ENCODE measurements around the gene PATJ. TPM values are rescaled to one million over a fixed set of nuclear protein-coding genes. Genes with fewer than 3 reads are reported as not detected.

PATJ gene
- polyA plus RNA-seq, 1 donor from 2014 or later = 7.8 TPM

DNA sequence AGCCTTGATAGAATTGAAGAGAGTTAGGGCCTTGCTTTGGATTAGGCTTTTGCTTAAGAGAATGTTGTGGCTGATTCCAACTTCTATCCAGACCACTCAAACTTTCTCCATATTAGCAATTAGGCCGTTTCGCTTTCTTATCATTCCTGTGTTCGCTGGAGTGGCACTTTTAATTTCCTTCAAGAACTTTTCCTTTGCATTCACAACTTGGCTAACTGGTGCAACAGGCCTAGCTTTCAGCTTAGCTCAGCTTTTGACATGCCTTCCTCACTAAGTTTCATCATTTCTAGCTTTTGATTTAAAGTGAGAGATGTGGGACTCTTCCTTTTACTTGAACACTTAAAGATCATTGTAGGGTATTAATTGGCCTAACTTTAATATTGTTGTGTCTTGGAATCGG, 268.7 kb downstream of the PATJ start:
- no peaks in the 10 kb centered on the region for H3K27me3 ChIP-seq (ENCODE audit: insufficient read depth, low read depth, low read length)
- H3F3A ChIP-seq (ENCODE audit: insufficient read depth, low read length, poor library complexity, severe bottlenecking) = no peaks in the 10 kb centered on the region
- H3K36me3 ChIP-seq (ENCODE audit: insufficient read depth, low read length) = no peaks in the 10 kb centered on the region
- H3K27ac ChIP-seq (ENCODE audit: low read length) = no peak overlapping the region
- no peak overlapping the region for H2AFZ ChIP-seq (ENCODE audit: low read depth, low read length)
- no peak overlapping the region for H3K4me3 ChIP-seq (ENCODE audit: low read length)
- H3K9ac ChIP-seq (ENCODE audit: low read length) = no peak overlapping the region
- H3K9me2 ChIP-seq (ENCODE audit: insufficient read depth, low read length) = no peaks in the 10 kb centered on the region
- no peak overlapping the region for H3K4me2 ChIP-seq (ENCODE audit: low read length)
- H4K20me1 ChIP-seq (ENCODE audit: insufficient read depth) = no peaks in the 10 kb centered on the region
- no peaks in the 10 kb centered on the region for H3K9me3 ChIP-seq (ENCODE audit: low read length)
- H3K79me2 ChIP-seq (replicated peaks; ENCODE audit: insufficient read depth, low read length) = no peaks in the 10 kb centered on the region
- TF ChIP-seq, protein P1, sequence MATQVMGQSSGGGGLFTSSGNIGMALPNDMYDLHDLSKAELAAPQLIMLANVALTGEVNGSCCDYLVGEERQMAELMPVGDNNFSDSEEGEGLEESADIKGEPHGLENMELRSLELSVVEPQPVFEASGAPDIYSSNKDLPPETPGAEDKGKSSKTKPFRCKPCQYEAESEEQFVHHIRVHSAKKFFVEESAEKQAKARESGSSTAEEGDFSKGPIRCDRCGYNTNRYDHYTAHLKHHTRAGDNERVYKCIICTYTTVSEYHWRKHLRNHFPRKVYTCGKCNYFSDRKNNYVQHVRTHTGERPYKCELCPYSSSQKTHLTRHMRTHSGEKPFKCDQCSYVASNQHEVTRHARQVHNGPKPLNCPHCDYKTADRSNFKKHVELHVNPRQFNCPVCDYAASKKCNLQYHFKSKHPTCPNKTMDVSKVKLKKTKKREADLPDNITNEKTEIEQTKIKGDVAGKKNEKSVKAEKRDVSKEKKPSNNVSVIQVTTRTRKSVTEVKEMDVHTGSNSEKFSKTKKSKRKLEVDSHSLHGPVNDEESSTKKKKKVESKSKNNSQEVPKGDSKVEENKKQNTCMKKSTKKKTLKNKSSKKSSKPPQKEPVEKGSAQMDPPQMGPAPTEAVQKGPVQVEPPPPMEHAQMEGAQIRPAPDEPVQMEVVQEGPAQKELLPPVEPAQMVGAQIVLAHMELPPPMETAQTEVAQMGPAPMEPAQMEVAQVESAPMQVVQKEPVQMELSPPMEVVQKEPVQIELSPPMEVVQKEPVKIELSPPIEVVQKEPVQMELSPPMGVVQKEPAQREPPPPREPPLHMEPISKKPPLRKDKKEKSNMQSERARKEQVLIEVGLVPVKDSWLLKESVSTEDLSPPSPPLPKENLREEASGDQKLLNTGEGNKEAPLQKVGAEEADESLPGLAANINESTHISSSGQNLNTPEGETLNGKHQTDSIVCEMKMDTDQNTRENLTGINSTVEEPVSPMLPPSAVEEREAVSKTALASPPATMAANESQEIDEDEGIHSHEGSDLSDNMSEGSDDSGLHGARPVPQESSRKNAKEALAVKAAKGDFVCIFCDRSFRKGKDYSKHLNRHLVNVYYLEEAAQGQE (IDR thresholded peaks at IDR 0.05; ENCODE audit: borderline replicate concordance) = no peak
- TF ChIP-seq MXI1 (conservative IDR thresholded peaks at IDR 0.05; ENCODE audit: poor library complexity, severe bottlenecking) = no peak
- no peak for TF ChIP-seq EP300 (conservative IDR thresholded peaks at IDR 0.05; ENCODE audit: poor library complexity, severe bottlenecking)
- no peak for TF ChIP-seq SMC3 (conservative IDR thresholded peaks at IDR 0.05; ENCODE audit: poor library complexity)
- TF ChIP-seq EZH2 (IDR thresholded peaks at IDR 0.05; ENCODE audit: borderline replicate concordance, insufficient read depth, low read length, poor library complexity, severe bottlenecking) = no peak
- no peak for TF ChIP-seq RAD21 (conservative IDR thresholded peaks at IDR 0.05)
- TF ChIP-seq POLR2AphosphoS5 (IDR thresholded peaks at IDR 0.05) = no peak
- TF ChIP-seq, protein P2, sequence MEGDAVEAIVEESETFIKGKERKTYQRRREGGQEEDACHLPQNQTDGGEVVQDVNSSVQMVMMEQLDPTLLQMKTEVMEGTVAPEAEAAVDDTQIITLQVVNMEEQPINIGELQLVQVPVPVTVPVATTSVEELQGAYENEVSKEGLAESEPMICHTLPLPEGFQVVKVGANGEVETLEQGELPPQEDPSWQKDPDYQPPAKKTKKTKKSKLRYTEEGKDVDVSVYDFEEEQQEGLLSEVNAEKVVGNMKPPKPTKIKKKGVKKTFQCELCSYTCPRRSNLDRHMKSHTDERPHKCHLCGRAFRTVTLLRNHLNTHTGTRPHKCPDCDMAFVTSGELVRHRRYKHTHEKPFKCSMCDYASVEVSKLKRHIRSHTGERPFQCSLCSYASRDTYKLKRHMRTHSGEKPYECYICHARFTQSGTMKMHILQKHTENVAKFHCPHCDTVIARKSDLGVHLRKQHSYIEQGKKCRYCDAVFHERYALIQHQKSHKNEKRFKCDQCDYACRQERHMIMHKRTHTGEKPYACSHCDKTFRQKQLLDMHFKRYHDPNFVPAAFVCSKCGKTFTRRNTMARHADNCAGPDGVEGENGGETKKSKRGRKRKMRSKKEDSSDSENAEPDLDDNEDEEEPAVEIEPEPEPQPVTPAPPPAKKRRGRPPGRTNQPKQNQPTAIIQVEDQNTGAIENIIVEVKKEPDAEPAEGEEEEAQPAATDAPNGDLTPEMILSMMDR (IDR thresholded peaks at IDR 0.05; ENCODE audit: poor library complexity, severe bottlenecking) = no peak
- no peak for TF ChIP-seq TAF1 (IDR thresholded peaks at IDR 0.05; ENCODE audit: low read depth)

DNA sequence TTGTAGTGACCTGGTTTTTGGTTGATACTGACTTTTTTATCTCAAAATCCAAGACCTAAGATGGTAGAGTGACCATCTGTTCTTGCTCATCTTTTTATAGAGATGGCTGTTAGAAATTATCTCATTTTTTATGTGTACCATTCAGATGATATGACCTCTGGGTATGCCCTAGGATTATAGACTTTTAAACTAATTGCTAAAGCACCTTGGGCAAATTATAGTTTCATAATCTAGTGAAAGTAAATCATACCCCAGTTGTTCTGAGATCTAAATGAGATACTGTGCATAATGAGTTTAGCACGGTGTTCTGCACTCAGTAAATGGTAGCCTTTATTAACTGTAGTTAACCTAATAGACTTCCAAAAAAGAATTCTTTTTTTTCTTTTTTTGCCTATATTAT, 269.8 kb downstream of the PATJ start:
- Histone ChIP-seq H3K4me3 (ENCODE audit: low read length) (no peak overlapping the region), H3K79me2 (replicated peaks; ENCODE audit: insufficient read depth, low read length) (no peaks in the 10 kb centered on the region), H3K9ac (ENCODE audit: low read length) (no peak overlapping the region), H3K9me3 (ENCODE audit: low read length) (no peaks in the 10 kb centered on the region), H3K27me3 (ENCODE audit: insufficient read depth, low read depth, low read length) (no peaks in the 10 kb centered on the region), H3F3A (ENCODE audit: insufficient read depth, low read length, poor library complexity, severe bottlenecking) (no peaks in the 10 kb centered on the region), H4K20me1 (ENCODE audit: insufficient read depth) (no peaks in the 10 kb centered on the region), H2AFZ (ENCODE audit: low read depth, low read length) (no peak overlapping the region), H3K4me2 (ENCODE audit: low read length) (no peak overlapping the region), H3K27ac (ENCODE audit: low read length) (no peak overlapping the region), H3K36me3 (ENCODE audit: insufficient read depth, low read length) (no peaks in the 10 kb centered on the region), H3K9me2 (ENCODE audit: insufficient read depth, low read length) (no peaks in the 10 kb centered on the region)
- TF ChIP-seq TAF1 (IDR thresholded peaks at IDR 0.05; ENCODE audit: low read depth) (no peak), EZH2 (IDR thresholded peaks at IDR 0.05; ENCODE audit: borderline replicate concordance, insufficient read depth, low read length, poor library complexity, severe bottlenecking) (no peak), RAD21 (conservative IDR thresholded peaks at IDR 0.05) (no peak), EP300 (conservative IDR thresholded peaks at IDR 0.05; ENCODE audit: poor library complexity, severe bottlenecking) (no peak), MXI1 (conservative IDR thresholded peaks at IDR 0.05; ENCODE audit: poor library complexity, severe bottlenecking) (no peak), SMC3 (conservative IDR thresholded peaks at IDR 0.05; ENCODE audit: poor library complexity) (no peak)
- TF ChIP-seq, protein P1 (IDR thresholded peaks at IDR 0.05; ENCODE audit: borderline replicate concordance) = no peak
- TF ChIP-seq, protein P2 (IDR thresholded peaks at IDR 0.05; ENCODE audit: poor library complexity, severe bottlenecking) = no peak

Data from neural cell (in vitro differentiated cells).